ENCODE data around the gene SNAI3. TPM values are rescaled to one million over a fixed set of nuclear protein-coding genes. Genes with fewer than 3 reads are reported as not detected.

Gene SNAI3
- total RNA-seq, 8 experiments from 2014 or later, result 1.3 to 4.3 (median 2.4) TPM

DNA sequence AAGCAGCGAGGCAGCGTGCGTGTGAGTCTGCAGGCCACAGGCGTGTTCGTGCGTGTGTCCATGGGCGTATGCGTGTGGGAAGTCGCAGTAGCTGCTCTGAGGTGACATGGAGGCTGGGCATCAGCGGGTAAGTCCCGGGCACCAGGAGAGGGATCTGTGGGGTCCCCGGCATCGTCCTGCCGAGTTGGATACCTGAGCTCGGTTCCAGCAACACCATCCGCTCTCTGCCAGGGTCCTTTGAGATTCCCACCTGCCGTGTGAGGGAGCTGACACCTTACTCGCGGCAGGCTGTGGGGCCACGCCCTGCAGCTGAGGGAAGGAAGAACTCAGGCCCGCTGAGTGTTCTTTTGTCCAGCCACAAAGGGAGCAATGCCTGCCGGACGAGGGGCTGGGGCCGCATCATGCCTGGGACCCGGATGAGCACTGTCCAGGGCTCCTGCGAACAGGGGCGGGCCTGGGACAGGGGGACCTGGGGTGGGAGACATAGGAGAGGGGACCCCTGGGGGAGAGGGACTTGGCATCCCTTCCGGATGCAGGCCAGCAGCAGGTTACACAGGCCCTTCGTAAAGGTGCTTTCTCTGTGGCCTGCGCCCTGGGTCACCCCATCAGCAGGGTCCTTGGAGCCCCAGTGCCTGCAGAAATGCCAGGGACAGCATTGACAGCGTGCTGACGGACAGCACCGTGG, 5.0 kb upstream of the SNAI3 start:
- Histone ChIP-seq H3K4me1 (replicated peaks in 1 of 2) (peaks cover 3 to 5% of the 10 kb centered on the region in 2 donors), H3K27ac (no peak overlapping the region), H3K4me3 (no peak overlapping the region)
- WGBS, 10 experiments, result 60 to 69% methylated on average over 1 to 14 of the region's 33 CpGs; no CpG with 5 or more reads in 8 of the 10 experiments
- no peak for ATAC-seq (replicated peaks in 6 of 8)
- in situ Hi-C loops (cut with MboI; ENCODE audit: low pct_unique_long_range_greater_than_20kb in 2 of 9, low sequenced_read_pairs in 9 of 9, unreplicated experiment in 9 of 9), result no loop called here

DNA sequence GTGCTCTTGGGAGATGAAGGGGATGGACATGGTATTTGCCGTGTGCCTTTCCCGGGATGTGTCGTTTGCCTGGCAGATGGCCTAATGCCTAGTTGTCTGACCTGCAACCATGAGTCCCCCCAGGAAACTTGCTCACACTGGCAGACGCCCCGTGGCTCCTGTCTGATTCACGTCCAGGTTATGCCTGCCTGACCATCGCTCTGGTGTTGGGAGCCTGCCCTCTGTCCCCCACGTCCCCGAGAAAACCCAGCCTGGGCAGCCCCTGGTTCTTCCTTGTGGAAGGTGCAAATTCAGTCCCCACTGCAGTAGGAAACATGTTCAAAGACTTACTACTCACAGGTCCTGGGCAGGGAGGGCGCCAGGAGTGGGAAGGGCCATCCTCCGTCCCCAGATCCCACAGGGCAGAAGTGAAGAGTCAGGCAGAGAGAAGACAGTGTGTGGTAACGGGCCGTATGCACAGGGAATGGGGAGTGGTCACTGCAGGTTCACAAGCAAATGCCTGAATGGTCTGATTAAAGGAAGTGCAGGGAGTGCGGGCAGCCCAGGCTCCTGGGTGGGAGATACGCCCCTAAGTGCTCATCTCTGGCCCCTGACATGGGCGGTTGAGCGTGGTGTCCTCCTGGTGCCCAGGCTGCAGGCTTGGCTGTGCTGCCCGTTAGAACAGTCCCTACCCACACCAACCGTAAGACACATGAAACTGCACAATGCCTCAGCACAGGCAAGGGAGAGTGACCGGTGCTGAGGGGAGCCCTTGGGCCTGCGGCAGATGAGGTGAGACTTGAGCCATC, 4.2 kb upstream of the SNAI3 start:
- no peak overlapping the region for H3K4me3 ChIP-seq
- no peak for ATAC-seq (replicated peaks in 6 of 8)
- peaks cover 3 to 5% of the 10 kb centered on the region in 2 donors for H3K4me1 ChIP-seq (replicated peaks in 1 of 2)
- 37 to 94% (median 60%) methylated on average over 3 to 8 of the region's 21 CpGs; no CpG with 5 or more reads in 2 of the 10 experiments for WGBS, 10 experiments
- in situ Hi-C loops (cut with MboI; ENCODE audit: low pct_unique_long_range_greater_than_20kb in 2 of 9, low sequenced_read_pairs in 9 of 9, unreplicated experiment in 9 of 9), result no loop called here
- H3K27ac ChIP-seq, result no peak overlapping the region

GRCh38 chr16:88688013-88688778, 1.9 kb upstream of the SNAI3 start:
- in situ Hi-C loops (cut with MboI; ENCODE audit: low pct_unique_long_range_greater_than_20kb in 2 of 9, low sequenced_read_pairs in 9 of 9, unreplicated experiment in 9 of 9), result no loop called here
- no peak overlapping the region for H3K4me3 ChIP-seq
- H3K27ac ChIP-seq, result no peak overlapping the region
- no peak for ATAC-seq (replicated peaks in 6 of 8)
- peaks cover 3 to 5% of the 10 kb centered on the region in 2 donors for H3K4me1 ChIP-seq (replicated peaks in 1 of 2)
- 0 to 82% (median 30%) methylated on average over 1 to 4 of the region's 28 CpGs; no CpG with 5 or more reads in 6 of the 10 experiments for WGBS, 10 experiments

DNA sequence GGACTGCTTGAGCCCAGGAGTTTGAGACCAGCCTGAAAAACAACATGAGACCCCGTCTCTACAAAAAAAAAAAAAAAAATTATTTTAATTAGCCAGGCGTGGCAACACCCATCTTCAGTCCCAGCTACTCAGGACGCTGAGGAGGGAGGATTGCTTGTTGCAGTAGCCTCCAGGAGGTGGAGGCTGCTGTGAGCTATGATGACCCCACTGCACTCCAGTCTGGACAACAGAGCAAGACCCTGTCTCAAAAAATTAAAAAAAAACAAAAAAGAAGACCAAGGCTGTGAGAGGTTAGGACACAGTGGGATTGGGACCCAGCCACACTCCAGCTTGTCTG, 1.3 kb upstream of the SNAI3 start:
- Histone ChIP-seq H3K4me1 (replicated peaks in 1 of 2) (peaks cover 3 to 5% of the 10 kb centered on the region in 2 donors), H3K4me3 (no peak overlapping the region), H3K27ac (no peak overlapping the region)
- 10 to 67% (median 54%) methylated on average over 1 to 2 of the region's 3 CpGs; no CpG with 5 or more reads in 5 of the 10 experiments for WGBS, 10 experiments
- in situ Hi-C loops (cut with MboI; ENCODE audit: low pct_unique_long_range_greater_than_20kb in 2 of 9, low sequenced_read_pairs in 9 of 9, unreplicated experiment in 9 of 9), result no loop called here
- ATAC-seq (replicated peaks in 6 of 8), result no peak

DNA sequence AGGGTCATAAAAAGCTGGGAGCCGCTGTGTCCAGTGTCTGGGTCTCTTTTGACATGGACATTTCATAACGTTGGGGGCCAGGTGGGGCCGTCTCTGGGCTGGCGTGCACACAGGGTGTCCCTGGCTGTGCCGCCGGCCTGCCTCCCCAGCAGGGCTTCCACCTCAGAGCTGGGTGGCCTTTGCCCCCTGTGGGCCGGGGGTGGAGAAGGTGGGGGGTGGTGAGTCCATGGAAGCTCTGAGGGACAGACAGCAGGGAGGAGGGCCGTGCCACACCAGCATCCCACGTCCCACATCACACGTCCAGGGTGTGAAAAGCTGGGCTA, 908 bp upstream of the SNAI3 start:
- in situ Hi-C loops (cut with MboI; ENCODE audit: low pct_unique_long_range_greater_than_20kb in 2 of 9, low sequenced_read_pairs in 9 of 9, unreplicated experiment in 9 of 9), result no loop called here
- no peak for ATAC-seq (replicated peaks in 6 of 8)
- H3K4me3 ChIP-seq, result no peak overlapping the region

DNA sequence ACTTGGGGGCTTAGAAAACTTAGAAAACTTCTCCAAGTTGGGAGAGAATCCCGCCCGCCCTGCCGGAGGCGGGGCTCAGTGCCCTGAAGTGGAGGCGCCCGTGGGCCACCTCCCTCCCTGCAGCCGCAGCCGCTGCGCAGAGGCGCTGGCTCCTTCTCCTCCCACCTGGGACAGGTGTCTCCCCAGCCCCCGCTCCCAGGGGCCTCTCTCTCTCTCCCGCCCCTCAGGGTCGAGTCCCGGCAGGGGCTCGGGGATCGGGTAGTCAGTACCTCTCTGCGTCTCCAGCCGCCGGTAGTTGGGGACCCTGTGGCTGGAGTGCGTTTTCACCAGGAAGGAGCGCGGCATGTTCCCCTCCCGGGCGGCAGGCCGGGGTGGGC, 257 bp downstream of the SNAI3 start:
- in situ Hi-C loops (cut with MboI; ENCODE audit: low pct_unique_long_range_greater_than_20kb in 2 of 9, low sequenced_read_pairs in 9 of 9, unreplicated experiment in 9 of 9), result no loop called here
- ATAC-seq (replicated peaks in 6 of 8), result peak in 5 of 8 experiments; percentile 11 to 39 (median 28)
- Histone ChIP-seq H3K27ac (no peak overlapping the region), H3K4me3 (peak overlapping the region; percentile 26 to 33 (median 27)), H3K4me1 (replicated peaks in 1 of 2) (peaks cover 3 to 5% of the 10 kb centered on the region in 2 donors)
- 20% methylated on average over 1 of the region's 25 CpGs; no CpG with 5 or more reads in 9 of the 10 experiments for WGBS, 10 experiments

More for the DNA sequence above, 908 bp upstream of the SNAI3 start:
- Histone ChIP-seq H3K27ac (no peak overlapping the region), H3K4me1 (replicated peaks in 1 of 2) (peaks cover 3 to 5% of the 10 kb centered on the region in 2 donors)
- 0 to 100% (median 40%) methylated on average over 1 to 2 of the region's 10 CpGs; no CpG with 5 or more reads in 5 of the 10 experiments for WGBS, 10 experiments

- peak; percentile 5 to 60 (median 40) for ATAC-seq (replicated peaks in 6 of 8)
- Histone ChIP-seq H3K4me1 (replicated peaks in 1 of 2) (peaks cover 3 to 5% of the 10 kb centered on the region in 2 donors), H3K27ac (no peak overlapping the region), H3K4me3 (peak overlapping the region in 1 of 5 donors; percentile 33)
- 15 to 53% (median 20%) methylated on average over 1 to 8 of the region's 33 CpGs; no CpG with 5 or more reads in 6 of the 10 experiments for WGBS, 10 experiments
- in situ Hi-C loops (cut with MboI; ENCODE audit: low pct_unique_long_range_greater_than_20kb in 2 of 9, low sequenced_read_pairs in 9 of 9, unreplicated experiment in 9 of 9), result no loop called here
These were observed 898 bp downstream of the SNAI3 start for GRCh38 chr16:88685156-88686061.

- Histone ChIP-seq H3K27ac (no peak overlapping the region), H3K4me1 (replicated peaks in 1 of 2) (peaks cover 3 to 5% of the 10 kb centered on the region in 2 donors), H3K4me3 (no peak overlapping the region)
- whole genome bisulfite sequencing, 10 experiments, result 0 to 100% (median 83%) methylated on average over 1 to 9 of the region's 15 CpGs; no CpG with 5 or more reads in 5 of the 10 experiments
- ATAC-seq (replicated peaks in 6 of 8), result no peak
- in situ Hi-C loops (cut with MboI; ENCODE audit: low pct_unique_long_range_greater_than_20kb in 2 of 9, low sequenced_read_pairs in 9 of 9, unreplicated experiment in 9 of 9), result no loop called here
These were observed 1.6 kb downstream of the SNAI3 start for GRCh38 chr16:88684569-88685155.

GRCh38 chr16:88681709-88682451, 4.4 kb downstream of the SNAI3 start:
- in situ Hi-C loops (cut with MboI; ENCODE audit: low pct_unique_long_range_greater_than_20kb in 2 of 9, low sequenced_read_pairs in 9 of 9, unreplicated experiment in 9 of 9), result no loop called here
- peaks cover 2% of the 10 kb centered on the region in 2 donors for H3K4me1 ChIP-seq (replicated peaks in 1 of 2)
- no peak overlapping the region for H3K4me3 ChIP-seq
- 0 to 83% (median 29%) methylated on average over 1 to 10 of the region's 21 CpGs; no CpG with 5 or more reads in 3 of the 10 experiments for WGBS, 10 experiments
- peak in 2 of 8 experiments; percentile 14 to 31 for ATAC-seq (replicated peaks in 6 of 8)
- H3K27ac ChIP-seq, result no peak overlapping the region

- no peak overlapping the region for H3K4me3 ChIP-seq
- no peak for ATAC-seq (replicated peaks in 6 of 8)
- in situ Hi-C loops (cut with MboI; ENCODE audit: low pct_unique_long_range_greater_than_20kb in 2 of 9, low sequenced_read_pairs in 9 of 9, unreplicated experiment in 9 of 9), result no loop called here
- no peak overlapping the region for H3K27ac ChIP-seq
- no peaks in the 10 kb centered on the region for H3K4me1 ChIP-seq (replicated peaks in 1 of 2)
- WGBS, 10 experiments, result 48 to 100% (median 81%) methylated on average over 1 to 4 of the region's 31 CpGs; no CpG with 5 or more reads in 6 of the 10 experiments
These were observed 5.1 kb downstream of the SNAI3 start for GRCh38 chr16:88681084-88681680.

GRCh38 chr16:88680554-88681083, 5.7 kb downstream of the SNAI3 start:
- 71 to 83% methylated on average over 1 to 2 of the region's 5 CpGs; no CpG with 5 or more reads in 8 of the 10 experiments for WGBS, 10 experiments
- Histone ChIP-seq H3K4me1 (replicated peaks in 1 of 2) (no peaks in the 10 kb centered on the region), H3K27ac (no peak overlapping the region), H3K4me3 (no peak overlapping the region)
- ATAC-seq (replicated peaks in 6 of 8), result no peak
- in situ Hi-C loops (cut with MboI; ENCODE audit: low pct_unique_long_range_greater_than_20kb in 2 of 9, low sequenced_read_pairs in 9 of 9, unreplicated experiment in 9 of 9), result no loop called here

All from motor neuron (in vitro differentiated cells).